Right cardiac atrium (tissue), 5 donors: ENCODE data around the gene SAMD11. TPM values are rescaled to one million over a fixed set of nuclear protein-coding genes. Genes with fewer than 3 reads are reported as not detected.

Source experiments
- ATAC-seq, 2 donors: fragments of 200-7000 bp; cut with Tn5 transposase; one replicate each; pipeline versions ENCODE4 v1.8.0 to v1.9.1; 2020; ENCODE audit warnings: moderate library complexity in 2 of 2, mild to moderate bottlenecking in 1 of 2
- DNase-seq, 3 donors: peaks; one replicate each; pipeline ENCODE4 v3.0.0-alpha.2; 2020
- H3K27ac ChIP-seq: one replicate; pipeline ENCODE4 v1.5.1; 2013; ENCODE audit warnings: mild to moderate bottlenecking, low read length, control low read depth, moderate library complexity
- H3K27me3 ChIP-seq: one replicate; pipeline ENCODE4 v1.6.1; 2013; ENCODE audit not compliant: control insufficient read depth, insufficient read depth
- H3K4me1 ChIP-seq: one replicate; pipeline ENCODE4 v1.6.1; 2013; ENCODE audit warnings: low read length; ENCODE audit not compliant: control insufficient read depth, insufficient read depth
- H3K4me3 ChIP-seq: one replicate; pipeline ENCODE4 v1.5.1; 2013; ENCODE audit warnings: low read length, control low read depth
- H3K9me3 ChIP-seq: one replicate; pipeline ENCODE4 v1.6.1; 2013; ENCODE audit warnings: low read length; ENCODE audit not compliant: control insufficient read depth
- WGBS: extraction: QIAGEN DNeasy Blood & Tissue Kit; methylation state at CpG from one replicate; pipeline ENCODE4 v1.1.7; 2013; 5-methylcytosine and 5-hydroxymethylcytosine counted together
- intact Hi-C, 4 donors: fragments of 100-400 bp; cut with DNase I; formaldehyde crosslinking; loops; one replicate each; pipeline versions ENCODE4 v1.11.0 to v1.14.0; 2022 to 2023
- polyA plus RNA-seq: library from polyadenylated mRNA; stranded (reverse); fragments of 200-250 nt; gene quantifications from one replicate; pipeline ENCODE4 v1.2.3, GENCODE V29; 2013
- total RNA-seq, 4 donors: library from RNA; stranded (reverse); fragmentation: NEBNext Ultra II Directional; extraction: Animal tissue kit (Norgen Biotek cat#: 25700); gene quantifications; one replicate each; pipeline ENCODE4 v1.2.1, GENCODE V29; 2021
- donor health status: healthy with polysubstance abuse.
- donor health status: DM: no; HTN: yes; CAD: no.
- donor health status: DM: no; HTN: no; CAD: no.
- donor health status: DM: no; HTN: yes; CAD: no; lungs with severe emphysema.
- donor health status: DM: yes; HTN: yes; CAD: no.

SAMD11 gene
- total and polyA plus RNA-seq, 5 donors, result 6.9 to 27.2 (median 10.9) TPM

DNA sequence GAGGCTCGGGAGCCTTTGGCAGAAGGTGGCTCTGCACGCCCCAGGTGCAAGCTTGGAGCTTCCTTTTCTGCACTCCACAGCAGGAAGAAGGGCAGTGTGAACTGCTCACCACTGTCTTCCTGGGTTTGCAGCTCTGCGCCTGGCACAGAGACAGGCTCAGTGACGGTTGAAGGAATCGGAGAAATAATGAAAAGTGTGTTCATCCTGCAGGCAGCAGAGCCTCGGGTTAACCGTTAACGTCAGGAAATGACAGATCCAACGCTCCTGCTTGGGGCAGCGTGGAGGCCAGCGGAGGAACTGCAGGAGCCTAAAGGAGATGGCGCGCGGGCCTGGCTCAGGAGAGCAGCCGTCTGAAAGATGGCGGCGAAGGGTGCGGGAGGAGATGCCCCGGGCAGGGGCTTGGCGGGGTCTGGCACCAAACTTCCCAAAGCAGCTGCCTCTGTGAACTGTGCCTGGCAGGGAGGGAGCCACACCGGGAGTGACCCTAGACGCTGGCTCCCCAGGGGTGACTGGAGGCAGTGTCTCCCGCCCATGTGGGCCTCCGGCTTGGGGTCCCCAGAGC, 10.9 kb upstream of the SAMD11 start:
- H3K27me3 ChIP-seq, result no peaks in the 10 kb centered on the region
- peaks cover 2% of the 10 kb centered on the region for H3K4me1 ChIP-seq
- DNase-seq (peak; percentile 29 to 67 (median 61)), ATAC-seq (no peak)
- H3K9me3 ChIP-seq, result no peaks in the 10 kb centered on the region
- intact Hi-C loops, result no loop called here
- H3K27ac ChIP-seq, result no peak overlapping the region
- 43% methylated on average over 24 of the region's 24 CpGs for WGBS
- H3K4me3 ChIP-seq, result no peak overlapping the region

GRCh38 chr1:913491-914130, 10.1 kb upstream of the SAMD11 start:
- DNase-seq, result peak in 2 of 3 donors; percentile 44 to 62
- ATAC-seq, result no peak
- WGBS, result 73% methylated on average over 16 of the region's 16 CpGs
- Histone ChIP-seq H3K4me1 (peaks cover 2% of the 10 kb centered on the region), H3K9me3 (no peaks in the 10 kb centered on the region), H3K4me3 (no peak overlapping the region), H3K27ac (no peak overlapping the region), H3K27me3 (no peaks in the 10 kb centered on the region)
- intact Hi-C loops, result no loop called here

DNA sequence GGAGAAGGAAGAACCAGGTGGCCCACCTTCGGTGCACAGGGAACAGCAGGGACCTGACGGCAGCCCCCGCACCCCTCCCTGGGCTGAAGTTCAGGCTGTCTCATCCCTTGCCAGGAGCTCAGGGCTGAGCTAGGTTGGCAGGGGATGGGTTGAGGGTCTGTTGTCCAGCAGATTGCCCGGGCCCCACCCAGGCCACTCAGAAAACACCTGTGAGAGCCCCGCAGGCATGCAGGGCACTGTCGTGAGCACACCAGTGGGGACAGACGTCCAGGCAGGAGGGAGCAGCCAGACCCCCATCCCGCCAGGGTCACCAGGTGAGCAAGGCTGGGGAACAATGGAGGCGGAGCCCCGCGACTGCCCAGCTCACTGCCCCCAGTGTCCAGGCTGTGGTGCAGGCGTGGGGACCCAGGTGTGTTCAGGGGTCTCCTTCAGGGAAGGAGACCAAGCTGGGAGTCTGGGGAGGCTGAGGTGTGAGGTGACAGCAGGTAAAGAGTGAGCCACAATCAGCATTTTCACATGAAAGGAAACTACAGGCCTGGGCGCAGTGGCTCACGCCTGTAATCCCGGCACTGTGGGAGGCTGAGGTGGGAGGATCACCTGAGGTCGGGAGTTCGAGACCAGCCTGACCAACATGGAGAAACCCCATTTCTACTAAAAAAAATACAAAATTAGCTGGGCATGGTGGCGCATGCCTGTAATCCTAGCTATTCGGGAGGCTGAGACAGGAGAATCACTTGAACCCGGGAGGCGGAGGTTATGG, 9.4 kb upstream of the SAMD11 start:
- peak; percentile 14 to 59 (median 45) for DNase-seq
- H3K27me3 ChIP-seq, result no peaks in the 10 kb centered on the region

GRCh38 chr1:914891-915280, 8.8 kb upstream of the SAMD11 start:
- Histone ChIP-seq H3K4me3 (no peak overlapping the region), H3K27me3 (no peaks in the 10 kb centered on the region), H3K27ac (no peak overlapping the region), H3K9me3 (no peaks in the 10 kb centered on the region), H3K4me1 (peaks cover 2% of the 10 kb centered on the region)
- DNase-seq (peak in 2 of 3 donors; percentile 30 to 33), ATAC-seq (no peak)
- intact Hi-C loops, result no loop called here
- 70% methylated on average over 6 of the region's 6 CpGs for WGBS

More for the DNA sequence above, 9.4 kb upstream of the SAMD11 start:
- Histone ChIP-seq H3K4me3 (no peak overlapping the region), H3K9me3 (no peaks in the 10 kb centered on the region), H3K27ac (no peak overlapping the region), H3K4me1 (peaks cover 2% of the 10 kb centered on the region)
- WGBS, result 82% methylated on average over 21 of the region's 21 CpGs
- intact Hi-C loops, result no loop called here
- no peak for ATAC-seq

DNA sequence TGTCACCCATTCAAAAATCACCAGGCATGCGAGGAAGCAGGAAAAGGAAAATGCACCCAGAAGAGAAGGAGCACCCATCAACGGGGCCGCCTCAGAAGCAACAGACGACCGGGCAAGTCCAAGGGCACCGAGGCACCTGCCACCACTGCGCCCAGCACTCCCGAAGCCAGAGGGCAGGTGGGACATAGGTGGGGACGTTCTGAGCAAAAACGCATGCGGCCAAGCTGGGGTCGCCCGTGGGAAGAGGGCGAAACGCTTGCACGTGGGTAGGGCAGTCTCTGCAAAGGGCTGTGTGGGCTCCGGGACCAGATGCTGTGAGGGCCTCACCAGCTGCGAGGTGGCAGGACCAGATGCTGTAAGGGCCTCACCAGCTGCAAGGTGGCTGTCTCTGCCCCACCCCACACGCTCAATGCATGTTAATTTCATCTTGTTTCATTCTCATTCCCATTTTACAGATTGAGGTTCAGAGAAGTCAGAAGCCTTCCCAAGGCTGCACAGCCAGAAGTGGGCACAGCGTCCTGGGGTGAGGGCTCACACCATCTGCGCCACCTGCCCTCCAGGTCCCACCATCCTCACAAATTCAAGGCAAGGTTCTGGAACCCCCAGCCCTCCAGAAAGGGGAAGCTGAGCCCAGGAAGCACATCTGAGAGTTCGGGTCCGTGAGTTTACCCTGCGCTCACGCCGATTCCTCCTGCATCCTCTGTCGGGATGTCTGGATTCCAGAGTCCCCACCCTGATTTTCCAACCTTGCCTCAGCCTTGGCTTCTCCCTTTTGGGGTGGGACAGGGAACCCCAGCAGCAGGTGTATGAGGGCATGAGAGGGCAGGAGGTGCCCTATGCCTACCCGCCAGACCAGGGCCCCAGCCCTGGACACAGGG, 8.2 kb upstream of the SAMD11 start:
- Histone ChIP-seq H3K4me3 (no peak overlapping the region), H3K4me1 (peaks cover 1% of the 10 kb centered on the region), H3K27ac (no peak overlapping the region), H3K27me3 (no peaks in the 10 kb centered on the region), H3K9me3 (no peaks in the 10 kb centered on the region)
- DNase-seq (peak in 2 of 3 donors; percentile 34 to 40), ATAC-seq (no peak)
- WGBS, result 79% methylated on average over 28 of the region's 28 CpGs
- intact Hi-C loops, result no loop called here

GRCh38 chr1:916173-917075, 7.3 kb upstream of the SAMD11 start:
- 34% methylated on average over 31 of the region's 31 CpGs for WGBS
- Histone ChIP-seq H3K9me3 (no peaks in the 10 kb centered on the region), H3K27me3 (no peaks in the 10 kb centered on the region), H3K4me1 (peaks cover 2% of the 10 kb centered on the region), H3K4me3 (no peak overlapping the region), H3K27ac (no peak overlapping the region)
- ATAC-seq (no peak), DNase-seq (peak; percentile 17 to 75 (median 65))
- intact Hi-C loops, result no loop called here

- Histone ChIP-seq H3K4me3 (no peak overlapping the region), H3K27me3 (no peaks in the 10 kb centered on the region), H3K4me1 (peaks cover 2% of the 10 kb centered on the region), H3K27ac (no peak overlapping the region), H3K9me3 (no peaks in the 10 kb centered on the region)
- WGBS, result 50% methylated on average over 7 of the region's 7 CpGs
- ATAC-seq (no peak), DNase-seq (peak; percentile 12 to 51 (median 49))
- intact Hi-C loops, result no loop called here
Measured at GRCh38 chr1:917076-917459, 6.7 kb upstream of the SAMD11 start.

DNA sequence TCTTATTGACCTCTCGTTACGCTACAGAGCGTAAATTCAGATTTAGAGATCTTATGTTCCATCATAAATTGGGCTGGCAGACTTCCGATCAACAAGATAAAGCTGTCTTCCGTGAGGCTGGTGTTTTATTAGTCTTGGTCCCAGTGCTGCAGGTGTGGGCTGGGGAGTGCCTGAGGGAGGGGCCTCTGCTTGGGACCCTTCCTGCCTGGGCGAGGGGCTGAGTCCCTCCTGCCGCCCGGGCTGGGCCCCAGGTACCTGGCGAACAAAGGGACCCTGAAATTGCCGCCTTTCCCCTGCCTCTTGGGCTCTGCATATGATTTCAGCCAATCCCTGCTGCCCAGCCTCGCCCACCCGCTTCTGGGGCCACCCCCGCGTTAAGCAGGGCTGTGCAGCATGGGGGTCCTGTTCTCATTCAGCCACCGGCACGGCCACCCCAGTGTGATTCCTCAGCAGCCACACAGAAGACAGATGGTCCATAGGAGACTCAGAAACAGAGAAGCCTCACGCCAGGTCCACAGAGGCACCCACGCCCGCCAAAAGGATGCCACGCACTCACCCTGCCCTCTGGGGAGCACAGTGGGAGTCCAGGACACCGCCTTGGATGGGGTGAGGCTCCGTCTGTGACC, 6.1 kb upstream of the SAMD11 start:
- H3K4me3 ChIP-seq, result no peak overlapping the region
- no peak overlapping the region for H3K27ac ChIP-seq
- no peaks in the 10 kb centered on the region for H3K27me3 ChIP-seq
- DNase-seq (peak in 2 of 3 donors; percentile 55 to 59), ATAC-seq (no peak)
- H3K4me1 ChIP-seq, result peaks cover 2% of the 10 kb centered on the region
- WGBS, result 51% methylated on average over 22 of the region's 22 CpGs
- H3K9me3 ChIP-seq, result no peaks in the 10 kb centered on the region
- intact Hi-C loops, result no loop called here

GRCh38 chr1:918353-918752, 5.4 kb upstream of the SAMD11 start:
- H3K9me3 ChIP-seq, result no peaks in the 10 kb centered on the region
- H3K4me3 ChIP-seq, result no peak overlapping the region
- intact Hi-C loops, result no loop called here
- H3K27me3 ChIP-seq, result no peaks in the 10 kb centered on the region
- ATAC-seq (no peak), DNase-seq (peak; percentile 13 to 62 (median 50))
- no peak overlapping the region for H3K27ac ChIP-seq
- peaks cover 2% of the 10 kb centered on the region for H3K4me1 ChIP-seq
- 64% methylated on average over 15 of the region's 15 CpGs for WGBS

DNA sequence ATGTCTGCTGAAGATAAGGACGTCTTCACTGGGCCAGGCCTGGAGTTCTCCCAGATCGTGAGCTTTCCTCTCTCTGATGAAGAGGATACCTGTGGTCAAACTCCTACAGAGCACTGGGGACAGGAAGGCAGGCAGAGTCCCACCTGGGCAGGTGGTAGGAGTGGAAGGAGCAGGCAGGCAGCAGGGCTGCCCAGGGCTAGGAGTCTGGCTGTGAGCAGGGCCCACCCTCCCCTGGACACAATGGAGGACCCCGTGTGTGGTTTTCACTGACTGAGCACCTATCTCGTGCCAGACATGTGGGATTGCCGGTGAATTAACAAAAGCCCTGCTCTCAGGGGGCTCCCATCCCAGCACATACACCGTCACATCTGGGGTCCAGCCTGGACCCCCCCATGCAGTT, 4.9 kb upstream of the SAMD11 start:
- Histone ChIP-seq H3K4me1 (peaks cover 2% of the 10 kb centered on the region), H3K4me3 (no peak overlapping the region), H3K27ac (no peak overlapping the region), H3K27me3 (no peaks in the 10 kb centered on the region), H3K9me3 (no peaks in the 10 kb centered on the region)
- intact Hi-C loops, result no loop called here
- DNase-seq, result peak in 1 of 3 donors; percentile 40
- ATAC-seq, result no peak
- 45% methylated on average over 6 of the region's 6 CpGs for WGBS
